ENCODE measurements around the gene ITGB1BP1. TPM values are rescaled to one million over a fixed set of nuclear protein-coding genes. Genes with fewer than 3 reads are reported as not detected.

Gene ITGB1BP1
- total RNA-seq, 1 donor from 2014 or later: 61.6 TPM

- DNase-seq: no peak
- no peak overlapping the region for H3K4me3 ChIP-seq
- H3K36me3 ChIP-seq: peaks cover 41% of the 10 kb centered on the region
- no peaks in the 10 kb centered on the region for H3K9me3 ChIP-seq
- H3K4me1 ChIP-seq: no peaks in the 10 kb centered on the region
- ATAC-seq: no peak
- no peak overlapping the region for H3K27ac ChIP-seq
- TF ChIP-seq, protein P1, sequence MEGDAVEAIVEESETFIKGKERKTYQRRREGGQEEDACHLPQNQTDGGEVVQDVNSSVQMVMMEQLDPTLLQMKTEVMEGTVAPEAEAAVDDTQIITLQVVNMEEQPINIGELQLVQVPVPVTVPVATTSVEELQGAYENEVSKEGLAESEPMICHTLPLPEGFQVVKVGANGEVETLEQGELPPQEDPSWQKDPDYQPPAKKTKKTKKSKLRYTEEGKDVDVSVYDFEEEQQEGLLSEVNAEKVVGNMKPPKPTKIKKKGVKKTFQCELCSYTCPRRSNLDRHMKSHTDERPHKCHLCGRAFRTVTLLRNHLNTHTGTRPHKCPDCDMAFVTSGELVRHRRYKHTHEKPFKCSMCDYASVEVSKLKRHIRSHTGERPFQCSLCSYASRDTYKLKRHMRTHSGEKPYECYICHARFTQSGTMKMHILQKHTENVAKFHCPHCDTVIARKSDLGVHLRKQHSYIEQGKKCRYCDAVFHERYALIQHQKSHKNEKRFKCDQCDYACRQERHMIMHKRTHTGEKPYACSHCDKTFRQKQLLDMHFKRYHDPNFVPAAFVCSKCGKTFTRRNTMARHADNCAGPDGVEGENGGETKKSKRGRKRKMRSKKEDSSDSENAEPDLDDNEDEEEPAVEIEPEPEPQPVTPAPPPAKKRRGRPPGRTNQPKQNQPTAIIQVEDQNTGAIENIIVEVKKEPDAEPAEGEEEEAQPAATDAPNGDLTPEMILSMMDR (IDR thresholded peaks at IDR 0.05): no peak
- intact Hi-C loops (cut with DNase I): no loop called here
- no peaks in the 10 kb centered on the region for H3K27me3 ChIP-seq (ENCODE audit: low read depth)
Measured at GRCh38 chr2:9465170-9465569, 41.8 kb upstream of the ITGB1BP1 start.

- Histone ChIP-seq H3K27me3 (ENCODE audit: low read depth) (no peaks in the 10 kb centered on the region), H3K4me1 (no peaks in the 10 kb centered on the region), H3K36me3 (peaks cover 55% of the 10 kb centered on the region), H3K27ac (no peak overlapping the region), H3K9me3 (no peaks in the 10 kb centered on the region), H3K4me3 (no peak overlapping the region)
- intact Hi-C loops (cut with DNase I): no loop called here
- TF ChIP-seq, protein P1 (IDR thresholded peaks at IDR 0.05): no peak
- peak in 1 of 2 donors; percentile 39 for ATAC-seq
- DNase-seq: no peak
Measured at GRCh38 chr2:9463698-9464034, 40.3 kb upstream of the ITGB1BP1 start.

DNA sequence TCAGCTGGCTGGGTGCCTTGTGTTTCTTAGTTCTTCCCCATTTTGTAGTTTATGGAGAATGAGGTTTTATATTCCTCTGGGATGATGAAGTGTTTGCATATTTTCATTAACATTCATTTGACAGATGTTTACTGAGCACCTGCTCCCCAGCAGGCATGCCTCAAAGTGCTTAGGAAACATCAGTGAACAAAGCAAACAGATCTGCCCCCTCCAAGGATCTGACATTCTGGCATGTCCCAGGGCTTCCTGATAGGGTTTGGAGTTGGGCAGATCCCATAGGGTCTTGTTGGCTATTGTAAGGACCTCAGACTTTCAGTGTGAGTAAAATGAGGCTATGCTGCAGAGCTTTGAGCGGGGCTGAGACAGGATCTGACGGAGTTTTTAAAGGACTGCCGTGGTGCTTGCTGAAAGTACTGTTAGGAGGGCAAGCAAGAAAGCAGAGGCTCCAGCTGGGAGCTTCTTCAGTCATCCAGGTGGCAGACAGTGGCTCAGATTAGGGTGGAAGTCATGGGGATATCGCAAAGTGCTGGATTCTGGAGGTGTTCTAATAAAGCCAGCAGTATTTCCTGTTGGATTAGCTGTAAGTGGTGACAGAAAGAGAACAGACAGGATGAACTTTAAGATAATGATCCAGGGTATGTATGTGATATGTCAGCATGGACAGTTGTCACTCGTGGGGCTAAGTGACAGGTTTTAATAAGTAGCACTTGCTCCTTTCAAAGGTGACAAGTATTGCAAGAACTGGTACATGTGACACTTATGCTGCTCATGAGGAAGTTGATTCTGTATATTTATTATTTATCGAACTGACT is 39.8 kb upstream of the ITGB1BP1 start:
- no peak overlapping the region for H3K4me3 ChIP-seq
- intact Hi-C loops (cut with DNase I): no loop called here
- H3K27ac ChIP-seq: no peak overlapping the region
- no peaks in the 10 kb centered on the region for H3K4me1 ChIP-seq
- ATAC-seq: no peak
- H3K36me3 ChIP-seq: peaks cover 51% of the 10 kb centered on the region
- no peak for DNase-seq
- H3K9me3 ChIP-seq: no peaks in the 10 kb centered on the region
- H3K27me3 ChIP-seq (ENCODE audit: low read depth): no peaks in the 10 kb centered on the region
- TF ChIP-seq, protein P1 (IDR thresholded peaks at IDR 0.05): no peak

DNA sequence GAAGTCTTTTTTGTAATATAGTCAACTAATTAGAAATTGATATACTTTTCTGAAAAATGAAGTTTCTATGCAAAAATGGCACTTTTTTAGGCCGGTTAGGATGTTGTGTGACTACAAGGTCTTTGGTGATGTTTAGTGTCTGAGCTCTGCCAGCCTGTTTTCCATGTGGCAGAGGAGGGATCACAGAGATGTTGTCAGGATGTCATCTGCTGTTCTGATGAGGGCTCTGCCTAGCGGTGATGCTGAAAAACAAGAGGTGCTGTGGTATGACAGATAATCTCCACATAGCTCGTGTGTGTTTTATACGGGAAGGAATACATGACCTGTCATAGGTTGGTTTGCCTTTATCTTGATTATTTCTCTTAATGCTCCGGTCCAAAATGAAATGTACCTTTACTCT is 39.0 kb upstream of the ITGB1BP1 start:
- intact Hi-C loops (cut with DNase I): no loop called here
- Histone ChIP-seq H3K9me3 (no peaks in the 10 kb centered on the region), H3K4me1 (no peaks in the 10 kb centered on the region), H3K36me3 (peaks cover 53% of the 10 kb centered on the region), H3K27ac (no peak overlapping the region), H3K27me3 (ENCODE audit: low read depth) (no peaks in the 10 kb centered on the region), H3K4me3 (no peak overlapping the region)
- TF ChIP-seq, protein P1 (IDR thresholded peaks at IDR 0.05): no peak
- no peak for ATAC-seq
- DNase-seq: no peak

DNA sequence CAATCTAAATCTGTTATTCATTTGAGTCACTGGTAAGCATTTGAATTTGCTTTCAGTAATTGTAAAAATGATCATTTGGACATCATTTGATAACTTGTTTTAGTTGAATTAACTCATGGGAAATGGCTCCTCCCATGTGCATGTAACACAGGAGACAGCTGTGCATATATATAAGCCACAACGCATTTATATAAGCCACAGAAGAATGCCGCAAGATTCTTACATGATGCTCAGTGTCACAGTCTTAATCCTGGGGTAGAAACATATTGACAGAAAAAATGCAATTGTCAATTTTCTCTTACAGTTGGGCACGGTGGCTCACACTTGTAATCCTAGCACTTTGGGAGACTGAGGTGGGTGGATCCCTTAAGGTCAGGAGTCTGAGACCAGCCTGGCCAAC is 37.8 kb upstream of the ITGB1BP1 start:
- no peak overlapping the region for H3K27ac ChIP-seq
- H3K36me3 ChIP-seq: peaks cover 64% of the 10 kb centered on the region
- no peaks in the 10 kb centered on the region for H3K9me3 ChIP-seq
- DNase-seq (no peak), ATAC-seq (no peak)
- H3K4me1 ChIP-seq: no peaks in the 10 kb centered on the region
- TF ChIP-seq, protein P1 (IDR thresholded peaks at IDR 0.05): no peak
- no peaks in the 10 kb centered on the region for H3K27me3 ChIP-seq (ENCODE audit: low read depth)
- H3K4me3 ChIP-seq: no peak overlapping the region
- intact Hi-C loops (cut with DNase I): no loop called here

Measured in lower lobe of right lung (tissue), 2 donors.